Measurements from ENCODE around the gene GUCY1A1. TPM values are rescaled to one million over a fixed set of nuclear protein-coding genes. Genes with fewer than 3 reads are reported as not detected.

Gene GUCY1A1
- total RNA-seq, 1 experiment from 2014 or later, result not detected

DNA sequence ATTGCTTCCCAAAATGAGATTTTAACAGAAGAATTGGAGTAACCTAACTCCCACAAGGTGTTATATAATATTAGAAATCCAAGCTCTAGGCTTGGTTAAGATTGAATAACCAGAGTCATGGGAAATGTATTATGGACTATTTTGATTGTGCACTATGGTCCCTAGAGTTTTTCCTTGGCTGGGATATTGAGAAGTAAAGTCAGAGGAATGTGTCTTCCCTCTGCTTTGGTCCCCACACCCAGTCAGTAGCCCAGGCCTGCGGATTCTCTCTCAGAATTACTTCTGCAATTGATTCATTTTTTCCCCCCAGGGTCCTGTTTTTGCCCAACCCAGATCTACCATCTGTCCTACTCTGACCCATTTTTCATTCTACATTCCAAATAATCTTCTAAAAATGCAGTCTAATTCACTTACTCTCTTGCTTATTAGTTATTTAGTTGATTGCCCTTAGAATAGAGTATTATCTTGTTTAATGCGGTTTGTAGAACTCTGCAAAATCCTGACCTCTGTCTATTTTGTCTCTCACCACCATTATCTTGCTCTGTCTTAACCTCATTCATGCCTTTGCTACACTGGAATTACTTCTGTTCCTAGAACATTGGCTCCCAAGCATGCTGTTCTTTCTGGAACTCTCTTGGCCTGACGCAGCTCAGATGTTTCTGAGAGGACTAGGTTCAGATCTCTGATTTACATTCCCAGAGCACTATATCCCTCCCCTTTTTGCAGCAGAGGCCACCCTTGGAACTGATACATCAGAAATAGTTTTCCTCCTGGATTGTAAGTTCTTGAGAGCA is 23.6 kb downstream of the GUCY1A1 start:
- no peaks in the 10 kb centered on the region for H3K27me3 Mint-ChIP-seq (ENCODE audit: insufficient read depth, unreplicated experiment)

GRCh38 chr4:155692361-155692760 is 25.7 kb downstream of the GUCY1A1 start:
- CTCF ChIA-PET, result no interaction called here
- no peaks in the 10 kb centered on the region for H3K36me3 Mint-ChIP-seq (ENCODE audit: insufficient read depth, unreplicated experiment)

More for the DNA sequence above, 23.6 kb downstream of the GUCY1A1 start:
- no peaks in the 10 kb centered on the region for H3K4me1 Mint-ChIP-seq (ENCODE audit: insufficient read depth, unreplicated experiment)
- intact Hi-C loops (cut with micrococcal nuclease), result no loop called here
- ChIA-PET CTCF (no interaction called here), POLR2A (interaction anchor here (0.7 to 0.8 kb wide), 2 partner anchors 21 to 214 kb away, joined by 3 read pairs; no protein-coding TSS in a partner anchor)
- no peak overlapping the region for H3K4me3 Mint-ChIP-seq (ENCODE audit: unreplicated experiment)
- H3K27ac Mint-ChIP-seq (ENCODE audit: low read depth, unreplicated experiment), result no peak overlapping the region
- no peaks in the 10 kb centered on the region for H3K36me3 Mint-ChIP-seq (ENCODE audit: insufficient read depth, unreplicated experiment)
- no peaks in the 10 kb centered on the region for H3K9me3 Mint-ChIP-seq (ENCODE audit: unreplicated experiment)
- TF ChIP-seq, protein P1, sequence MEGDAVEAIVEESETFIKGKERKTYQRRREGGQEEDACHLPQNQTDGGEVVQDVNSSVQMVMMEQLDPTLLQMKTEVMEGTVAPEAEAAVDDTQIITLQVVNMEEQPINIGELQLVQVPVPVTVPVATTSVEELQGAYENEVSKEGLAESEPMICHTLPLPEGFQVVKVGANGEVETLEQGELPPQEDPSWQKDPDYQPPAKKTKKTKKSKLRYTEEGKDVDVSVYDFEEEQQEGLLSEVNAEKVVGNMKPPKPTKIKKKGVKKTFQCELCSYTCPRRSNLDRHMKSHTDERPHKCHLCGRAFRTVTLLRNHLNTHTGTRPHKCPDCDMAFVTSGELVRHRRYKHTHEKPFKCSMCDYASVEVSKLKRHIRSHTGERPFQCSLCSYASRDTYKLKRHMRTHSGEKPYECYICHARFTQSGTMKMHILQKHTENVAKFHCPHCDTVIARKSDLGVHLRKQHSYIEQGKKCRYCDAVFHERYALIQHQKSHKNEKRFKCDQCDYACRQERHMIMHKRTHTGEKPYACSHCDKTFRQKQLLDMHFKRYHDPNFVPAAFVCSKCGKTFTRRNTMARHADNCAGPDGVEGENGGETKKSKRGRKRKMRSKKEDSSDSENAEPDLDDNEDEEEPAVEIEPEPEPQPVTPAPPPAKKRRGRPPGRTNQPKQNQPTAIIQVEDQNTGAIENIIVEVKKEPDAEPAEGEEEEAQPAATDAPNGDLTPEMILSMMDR (IDR thresholded peaks at IDR 0.05; ENCODE audit: unreplicated experiment), result no peak
- no peak for DNase-seq (ENCODE audit: unreplicated experiment)
- no TSS peak for BruUV-seq (replicated peaks)

GRCh38 chr4:155693015-155693663 is 26.5 kb downstream of the GUCY1A1 start:
- H3K9me3 Mint-ChIP-seq (ENCODE audit: unreplicated experiment), result no peaks in the 10 kb centered on the region
- BruUV-seq (replicated peaks), result no TSS peak
- intact Hi-C loops (cut with micrococcal nuclease), result no loop called here
- ChIA-PET POLR2A (no interaction called here), CTCF (interaction anchor here (0.7 kb wide), 1 partner anchor 726 kb away, joined by 3 read pairs; no protein-coding TSS in a partner anchor)
- DNase-seq (ENCODE audit: unreplicated experiment), result no peak
- TF ChIP-seq, protein P1 (IDR thresholded peaks at IDR 0.05; ENCODE audit: unreplicated experiment), result no peak
- no peaks in the 10 kb centered on the region for H3K4me1 Mint-ChIP-seq (ENCODE audit: insufficient read depth, unreplicated experiment)
- no peak overlapping the region for H3K27ac Mint-ChIP-seq (ENCODE audit: low read depth, unreplicated experiment)
- H3K36me3 Mint-ChIP-seq (ENCODE audit: insufficient read depth, unreplicated experiment), result no peaks in the 10 kb centered on the region
- H3K27me3 Mint-ChIP-seq (ENCODE audit: insufficient read depth, unreplicated experiment), result no peaks in the 10 kb centered on the region
- H3K4me3 Mint-ChIP-seq (ENCODE audit: unreplicated experiment), result no peak overlapping the region

More at GRCh38 chr4:155692361-155692760, 25.7 kb downstream of the GUCY1A1 start:
- H3K9me3 Mint-ChIP-seq (ENCODE audit: unreplicated experiment), result no peaks in the 10 kb centered on the region
- H3K27me3 Mint-ChIP-seq (ENCODE audit: insufficient read depth, unreplicated experiment), result no peaks in the 10 kb centered on the region
- POLR2A ChIA-PET, result interaction anchor here (1.1 kb wide), 1 partner anchor 80 kb away, joined by 4 read pairs; no protein-coding TSS in a partner anchor
- intact Hi-C loops (cut with micrococcal nuclease), result no loop called here
- H3K4me1 Mint-ChIP-seq (ENCODE audit: insufficient read depth, unreplicated experiment), result no peaks in the 10 kb centered on the region
- DNase-seq (ENCODE audit: unreplicated experiment), result no peak
- H3K4me3 Mint-ChIP-seq (ENCODE audit: unreplicated experiment), result no peak overlapping the region
- H3K27ac Mint-ChIP-seq (ENCODE audit: low read depth, unreplicated experiment), result no peak overlapping the region
- no TSS peak for BruUV-seq (replicated peaks)
- TF ChIP-seq, protein P1 (IDR thresholded peaks at IDR 0.05; ENCODE audit: unreplicated experiment), result no peak

DNA sequence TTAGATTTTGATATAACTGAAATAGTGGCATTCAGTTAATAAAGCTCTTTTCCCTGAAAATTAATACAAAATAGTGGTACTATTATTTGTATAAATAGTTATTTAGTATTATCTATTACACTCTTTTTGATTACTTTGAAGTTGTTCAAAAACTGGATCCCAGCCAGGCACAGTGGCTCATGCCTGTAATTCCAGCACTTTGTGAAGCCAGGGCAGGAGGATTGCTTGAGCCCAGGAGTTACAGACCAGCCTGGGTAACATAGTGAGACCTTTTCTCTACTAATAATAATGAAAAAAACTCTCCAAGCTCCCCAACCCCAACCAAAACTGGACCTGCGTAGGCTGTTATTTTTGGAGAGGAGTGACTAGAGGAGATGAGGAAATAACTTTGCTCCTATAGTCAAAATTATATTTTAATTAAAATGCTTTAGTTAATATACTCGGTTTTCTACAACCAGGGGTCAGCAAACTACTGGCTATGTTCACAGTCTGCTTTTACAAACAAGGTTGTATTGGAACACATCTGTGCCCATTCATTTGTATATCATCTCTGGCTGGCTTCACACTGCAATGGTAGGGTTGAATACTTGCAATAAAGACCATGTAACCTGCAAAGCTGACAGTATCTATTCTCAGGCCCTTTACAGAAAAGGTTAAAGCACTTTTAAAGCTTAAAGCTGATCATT is 27.6 kb downstream of the GUCY1A1 start:
- H3K27me3 Mint-ChIP-seq (ENCODE audit: insufficient read depth, unreplicated experiment), result no peaks in the 10 kb centered on the region
- ChIA-PET CTCF (interaction anchor here (0.6 to 1.3 kb wide), 4 partner anchors 9 to 241 kb away, joined by 4 read pairs; no protein-coding TSS in a partner anchor), POLR2A (no interaction called here)
- DNase-seq (ENCODE audit: unreplicated experiment), result no peak
- intact Hi-C loops (cut with micrococcal nuclease), result no loop called here
- BruUV-seq (replicated peaks), result no TSS peak
- TF ChIP-seq, protein P1 (IDR thresholded peaks at IDR 0.05; ENCODE audit: unreplicated experiment), result no peak
- H3K4me1 Mint-ChIP-seq (ENCODE audit: insufficient read depth, unreplicated experiment), result no peaks in the 10 kb centered on the region
- no peaks in the 10 kb centered on the region for H3K9me3 Mint-ChIP-seq (ENCODE audit: unreplicated experiment)
- H3K27ac Mint-ChIP-seq (ENCODE audit: low read depth, unreplicated experiment), result no peak overlapping the region
- H3K36me3 Mint-ChIP-seq (ENCODE audit: insufficient read depth, unreplicated experiment), result no peaks in the 10 kb centered on the region
- H3K4me3 Mint-ChIP-seq (ENCODE audit: unreplicated experiment), result no peak overlapping the region
